ENCODE results near the gene SSB.

SSB gene

DNA sequence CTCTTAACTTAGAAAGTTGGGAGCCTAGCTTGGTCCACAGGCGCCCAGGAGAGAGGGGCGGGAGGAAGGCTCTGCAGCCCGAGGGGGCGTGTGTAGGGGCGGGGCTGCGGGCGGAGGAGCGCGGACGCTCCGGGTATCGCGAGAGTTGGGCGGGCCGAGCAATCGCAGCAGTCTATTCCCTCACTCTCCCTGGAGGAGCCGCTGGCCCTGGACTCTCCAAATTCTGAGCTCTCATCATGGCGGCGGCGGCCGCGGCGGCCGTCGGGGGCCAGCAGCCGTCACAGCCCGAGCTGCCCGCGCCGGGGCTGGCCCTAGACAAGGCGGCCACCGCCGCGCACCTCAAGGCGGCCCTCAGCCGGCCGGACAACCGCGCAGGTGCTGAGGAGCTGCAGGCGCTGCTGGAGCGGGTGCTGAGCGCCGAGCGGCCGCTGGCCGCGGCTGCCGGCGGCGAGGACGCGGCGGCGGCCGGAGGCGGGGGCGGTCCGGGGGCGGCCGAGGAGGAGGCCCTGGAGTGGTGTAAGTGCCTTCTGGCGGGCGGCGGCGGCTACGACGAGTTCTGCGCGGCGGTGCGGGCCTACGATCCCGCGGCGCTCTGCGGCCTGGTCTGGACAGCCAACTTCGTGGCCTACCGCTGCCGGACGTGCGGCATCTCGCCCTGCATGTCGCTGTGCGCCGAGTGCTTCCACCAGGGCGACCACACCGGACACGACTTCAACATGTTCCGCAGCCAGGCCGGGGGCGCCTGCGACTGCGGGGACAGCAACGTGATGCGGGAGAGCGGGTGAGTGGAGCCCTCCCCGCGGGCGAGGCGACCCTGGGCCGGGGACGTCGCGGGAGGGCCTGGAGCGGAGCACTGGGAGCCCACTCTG lies 28.8 kb downstream of the SSB start, which contains the start of gene UBR3:
TSS of gene UBR3 (plus strand) at position 183 of the 869 bp plus-strand sequence. CDS start at position 237, 54 bp downstream.
- TF ChIP-seq, protein P1, sequence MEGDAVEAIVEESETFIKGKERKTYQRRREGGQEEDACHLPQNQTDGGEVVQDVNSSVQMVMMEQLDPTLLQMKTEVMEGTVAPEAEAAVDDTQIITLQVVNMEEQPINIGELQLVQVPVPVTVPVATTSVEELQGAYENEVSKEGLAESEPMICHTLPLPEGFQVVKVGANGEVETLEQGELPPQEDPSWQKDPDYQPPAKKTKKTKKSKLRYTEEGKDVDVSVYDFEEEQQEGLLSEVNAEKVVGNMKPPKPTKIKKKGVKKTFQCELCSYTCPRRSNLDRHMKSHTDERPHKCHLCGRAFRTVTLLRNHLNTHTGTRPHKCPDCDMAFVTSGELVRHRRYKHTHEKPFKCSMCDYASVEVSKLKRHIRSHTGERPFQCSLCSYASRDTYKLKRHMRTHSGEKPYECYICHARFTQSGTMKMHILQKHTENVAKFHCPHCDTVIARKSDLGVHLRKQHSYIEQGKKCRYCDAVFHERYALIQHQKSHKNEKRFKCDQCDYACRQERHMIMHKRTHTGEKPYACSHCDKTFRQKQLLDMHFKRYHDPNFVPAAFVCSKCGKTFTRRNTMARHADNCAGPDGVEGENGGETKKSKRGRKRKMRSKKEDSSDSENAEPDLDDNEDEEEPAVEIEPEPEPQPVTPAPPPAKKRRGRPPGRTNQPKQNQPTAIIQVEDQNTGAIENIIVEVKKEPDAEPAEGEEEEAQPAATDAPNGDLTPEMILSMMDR (IDR thresholded peaks at IDR 0.05; ENCODE audit: borderline replicate concordance, control extremely low read depth, extremely low read depth, insufficient read depth, missing control alignments): no peak
- peak; percentile 98 for DNase-seq (ENCODE audit: low spot score)
- in situ Hi-C loops (cut with MboI; ENCODE audit: low sequenced_read_pairs, unreplicated experiment): loop anchor here (10.0 kb wide), 1 partner anchor 97 kb away; no protein-coding TSS in a partner anchor

DNA sequence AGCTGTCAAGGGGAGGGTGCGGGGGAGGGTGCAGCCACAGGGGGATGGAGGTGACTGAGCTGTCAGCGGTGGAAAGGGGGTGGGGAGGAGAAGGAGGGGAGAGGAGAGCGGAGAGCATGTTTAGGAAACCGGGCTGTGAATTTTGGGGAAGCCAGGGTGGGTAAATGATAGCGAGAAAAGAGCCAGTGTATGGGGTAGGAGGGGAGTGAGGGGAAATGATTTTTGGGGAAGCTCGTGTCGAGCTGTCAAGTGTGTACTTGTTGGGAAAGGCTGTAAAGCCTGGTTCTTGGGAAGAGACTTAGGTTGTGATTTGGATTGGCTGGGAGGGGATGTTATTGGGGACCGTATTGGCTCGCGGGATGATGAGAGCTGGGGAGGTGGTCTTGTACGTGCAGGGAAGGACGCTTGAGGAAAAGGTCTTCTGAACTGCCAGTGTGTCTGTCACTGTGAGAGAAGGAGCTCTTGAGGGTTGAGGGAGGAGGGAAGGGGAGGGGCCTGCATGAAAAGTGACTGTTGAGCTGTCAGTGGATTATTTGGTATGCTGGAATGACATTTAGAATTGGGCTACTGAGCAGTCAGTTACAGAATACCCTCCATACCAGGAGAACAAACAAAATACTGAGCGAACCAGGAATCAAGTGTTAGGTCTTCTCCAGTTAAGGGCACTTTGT lies 29.6 kb downstream of the SSB start:
- TF ChIP-seq, protein P1 (IDR thresholded peaks at IDR 0.05; ENCODE audit: borderline replicate concordance, control extremely low read depth, extremely low read depth, insufficient read depth, missing control alignments): no peak
- in situ Hi-C loops (cut with MboI; ENCODE audit: low sequenced_read_pairs, unreplicated experiment): loop anchor here (10.0 kb wide), 1 partner anchor 97 kb away; no protein-coding TSS in a partner anchor
- peak; percentile 77 for DNase-seq (ENCODE audit: low spot score)

DNA sequence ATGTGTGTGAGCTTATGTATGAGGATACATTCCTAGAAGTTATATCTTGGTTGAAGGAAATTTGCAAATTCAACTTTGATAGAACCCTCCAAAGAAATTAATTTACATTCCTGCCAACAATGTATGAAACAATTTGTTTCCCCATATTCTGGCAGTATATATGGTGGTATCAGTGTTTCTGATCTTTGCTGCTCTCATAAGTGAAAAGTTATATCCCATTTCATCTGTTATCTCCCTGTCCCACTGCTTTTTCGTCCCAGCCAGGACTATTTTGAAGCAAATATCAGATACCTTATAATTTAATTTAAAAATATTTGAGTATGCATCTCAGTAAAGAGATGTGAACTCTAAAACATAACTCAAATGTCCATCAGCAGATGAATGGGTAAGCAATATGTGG lies 35.7 kb downstream of the SSB start:
- TF ChIP-seq, protein P1 (IDR thresholded peaks at IDR 0.05; ENCODE audit: borderline replicate concordance, control extremely low read depth, extremely low read depth, insufficient read depth, missing control alignments): no peak
- DNase-seq (ENCODE audit: low spot score): no peak
- in situ Hi-C loops (cut with MboI; ENCODE audit: low sequenced_read_pairs, unreplicated experiment): no loop called here

DNA sequence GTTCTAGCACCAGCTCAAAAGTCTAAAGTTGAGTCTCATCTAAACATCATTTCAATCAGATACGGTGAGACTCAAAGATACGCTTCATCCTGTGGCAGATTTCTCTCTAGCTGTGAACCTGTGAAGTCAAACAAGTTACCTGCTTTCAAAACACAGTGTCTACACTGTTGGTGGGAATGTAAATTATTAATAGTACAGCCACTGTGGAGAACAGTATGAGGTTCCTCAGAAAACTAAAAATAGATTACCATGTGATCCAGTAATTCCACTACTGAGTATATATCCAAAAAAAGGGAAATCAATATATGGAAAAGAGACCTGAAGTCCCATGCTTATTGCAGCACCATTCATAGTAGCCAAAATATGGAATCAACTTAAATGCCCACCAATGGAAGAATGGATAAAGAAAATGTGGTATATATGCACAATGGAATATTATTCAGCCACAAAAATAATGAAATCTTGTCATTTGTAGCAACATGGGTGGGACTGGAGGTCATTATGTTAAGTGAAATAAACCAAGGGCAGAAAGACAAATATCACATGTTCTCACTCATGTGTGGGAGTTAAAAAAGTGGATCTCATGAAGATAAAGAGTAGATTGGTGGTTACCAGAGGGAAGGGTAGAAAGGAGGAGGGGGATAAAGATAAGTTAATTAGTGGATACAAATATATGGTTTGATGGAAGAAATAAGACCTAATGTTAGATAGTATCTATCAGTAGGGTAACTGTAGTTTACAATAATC lies 40.2 kb downstream of the SSB start:
- in situ Hi-C loops (cut with MboI; ENCODE audit: low sequenced_read_pairs, unreplicated experiment): no loop called here
- no peak for DNase-seq (ENCODE audit: low spot score)
- TF ChIP-seq, protein P1 (IDR thresholded peaks at IDR 0.05; ENCODE audit: borderline replicate concordance, control extremely low read depth, extremely low read depth, insufficient read depth, missing control alignments): no peak

DNA sequence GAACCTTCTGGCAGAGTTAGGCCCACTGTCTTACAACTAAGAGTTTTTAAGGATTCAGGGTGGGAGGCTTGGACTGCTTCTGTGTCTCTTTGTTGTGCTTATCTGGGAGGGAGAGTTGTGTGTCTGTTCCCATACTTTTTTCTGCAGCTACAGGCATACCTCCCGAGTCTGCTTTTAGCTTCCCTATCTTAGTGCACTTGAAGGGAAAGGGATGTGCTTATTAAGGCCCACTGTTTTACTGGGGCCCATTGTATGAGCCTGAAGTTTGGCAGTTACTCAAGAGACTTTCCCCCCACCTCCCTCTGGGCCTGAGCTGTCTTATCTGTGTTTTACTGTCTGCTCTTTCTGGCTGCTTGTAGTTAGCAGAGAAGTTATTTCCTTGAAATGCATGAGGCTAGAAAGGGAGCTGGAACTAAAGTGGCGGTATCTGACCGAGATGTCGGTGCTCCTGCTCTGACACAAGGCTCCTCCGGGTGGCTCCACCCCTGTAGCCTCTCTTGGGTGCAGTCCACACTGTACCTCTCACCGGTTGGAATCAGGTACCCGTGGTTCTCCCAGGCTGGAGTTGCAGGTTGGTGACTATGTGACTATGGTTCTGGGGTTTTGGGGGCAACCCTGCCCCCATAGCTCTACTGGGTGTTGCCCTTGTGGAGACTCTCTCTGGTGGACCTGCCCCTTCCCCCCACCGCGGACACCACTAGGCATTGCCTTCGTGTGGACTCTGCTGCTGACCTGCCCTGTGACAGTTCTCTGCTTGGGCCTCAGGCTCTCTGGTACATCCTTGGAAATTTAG lies 41.5 kb downstream of the SSB start:
- in situ Hi-C loops (cut with MboI; ENCODE audit: low sequenced_read_pairs, unreplicated experiment): no loop called here
- TF ChIP-seq, protein P1 (IDR thresholded peaks at IDR 0.05; ENCODE audit: borderline replicate concordance, control extremely low read depth, extremely low read depth, insufficient read depth, missing control alignments): no peak
- DNase-seq (ENCODE audit: low spot score): no peak
